HepG2 (cell line): ENCODE data around the gene CUTC. TPM values are rescaled to one million over a fixed set of nuclear protein-coding genes. Genes with fewer than 3 reads are reported as not detected.

Experiments
- BCL6 ChIP-seq: IDR thresholded peaks from 2 replicates; pipeline ENCODE4 v1.6.1; 2016; ENCODE audit warnings: missing genetic modification reagents, missing compliant biosample characterization
- HNRNPUL1 ChIP-seq: fragments of 200-400 bp; formaldehyde crosslinking; IDR thresholded peaks from 2 replicates; pipeline ENCODE4 v1.6.1; 2017; ENCODE audit warnings: low read depth, mild to moderate bottlenecking, low read length, moderate library complexity
- NR2F2 ChIP-seq: IDR thresholded peaks from 2 replicates; pipeline ENCODE4 v1.6.1; 2012; ENCODE audit warnings: low read depth, inconsistent platforms, borderline replicate concordance
- POLR2AphosphoS5 ChIP-seq: IDR thresholded peaks from 2 replicates; pipeline ENCODE4 v1.6.1; 2012; ENCODE audit warnings: low read depth, low read length
- PRPF4 ChIP-seq: fragments of 200-400 bp; formaldehyde crosslinking; IDR thresholded peaks from 2 replicates; pipeline ENCODE4 v1.6.1; 2016; ENCODE audit warnings: low read length, low read depth; ENCODE audit not compliant: poor library complexity, severe bottlenecking
- RFX3 ChIP-seq: IDR thresholded peaks from 2 replicates; pipeline ENCODE4 v1.6.1; 2016; ENCODE audit warnings: missing biosample characterization, missing genetic modification reagents
- TCF12 ChIP-seq, 2 experiments: fragments of 450-650 bp in 1 of 2; sonication (generic) in 1 of 2; formaldehyde crosslinking in 1 of 2; IDR thresholded peaks; 2 replicates each; pipeline versions ENCODE4 v1.6.1 to v1.8.0; 2017 to 2022; ENCODE audit warnings: antibody characterized with exemption in 1 of 2, mild to moderate bottlenecking in 1 of 2, missing genetic modification reagents in 1 of 2, moderate library complexity in 1 of 2
- ZBTB1 ChIP-seq: sonication (generic); formaldehyde crosslinking; IDR thresholded peaks from 2 replicates; pipeline ENCODE4 v1.4.0; 2020; ENCODE audit warnings: missing genetic modification reagents, borderline replicate concordance
- ZNF143 ChIP-seq: sonication (generic); formaldehyde crosslinking; IDR thresholded peaks from 2 replicates; pipeline ENCODE4 v1.4.0; 2020; ENCODE audit warnings: missing genetic modification reagents
- ZNF512B ChIP-seq: sonication (generic); formaldehyde crosslinking; IDR thresholded peaks from 2 replicates; pipeline ENCODE4 v1.5.1; 2020; ENCODE audit warnings: missing genetic modification reagents, mild to moderate bottlenecking, borderline replicate concordance
- ZNF550 ChIP-seq: sonication (generic); formaldehyde crosslinking; IDR thresholded peaks from 2 replicates; pipeline ENCODE4 v1.4.0; 2020; ENCODE audit warnings: mild to moderate bottlenecking, missing genetic modification reagents, borderline replicate concordance
- ZNF644 ChIP-seq: IDR thresholded peaks from 2 replicates; pipeline ENCODE4 v1.6.1; 2016; ENCODE audit warnings: low read depth
- polyA plus RNA-seq, 8 experiments: library from polyadenylated mRNA; depleted of rRNA in 3 of 8; stranded (reverse) in 7 of 8; unstranded in 1 of 8; fragments of >200 nt; fragmentation: Illumina TruSeq in 4 of 8; extraction: Trizol in 4 of 8; gene quantifications; 2 replicates each; pipeline versions ENCODE4 v1.2.1 to v1.2.3, GENCODE V29; 2011 to 2016; ENCODE audit warnings: low read depth in 4 of 8, missing spikeins in 1 of 8, mixed read lengths in 1 of 8; ENCODE audit not compliant: insufficient read depth in 1 of 8
- total RNA-seq, 5 experiments: library from RNA; depleted of rRNA; stranded (reverse); fragments of >200 nt; fragmentation: Illumina TruSeq; extraction: Trizol; gene quantifications; 2 replicates each; pipeline ENCODE4 v1.2.3, GENCODE V29; 2016; ENCODE audit warnings: low read depth in 1 of 5
- TF ChIP-seq, protein P1 (sequence below), 2 experiments: sonication (generic) in 1 of 2; formaldehyde crosslinking in 1 of 2; IDR thresholded peaks; 2 replicates each; pipeline versions ENCODE4 v1.4.0 to v1.6.1; 2018 to 2020; ENCODE audit warnings: missing genetic modification reagents in 2 of 2, borderline replicate concordance in 1 of 2, low read depth in 1 of 2, mild to moderate bottlenecking in 1 of 2, missing biosample characterization in 1 of 2
- TF ChIP-seq, protein P2 (sequence below): sonication (generic); formaldehyde crosslinking; IDR thresholded peaks from 2 replicates; pipeline ENCODE4 v1.4.0; 2020; ENCODE audit warnings: missing genetic modification reagents
- TF ChIP-seq, protein P3 (sequence below): sonication (generic); formaldehyde crosslinking; IDR thresholded peaks from 2 replicates; pipeline ENCODE4 v1.5.0; 2020; ENCODE audit warnings: missing genetic modification reagents
- TF ChIP-seq, protein P4 (sequence below): sonication (generic); formaldehyde crosslinking; conservative IDR thresholded peaks from 2 replicates; pipeline ENCODE4 v1.8.0; 2022; ENCODE audit warnings: missing genetic modification reagents

Gene CUTC
- total and polyA plus RNA-seq, 2 of the 13 experiments (the other 11 are each of a cell fraction or from before 2014, with no cell fraction given), result 22.3 to 25.8 TPM

- TF ChIP-seq, protein P1, sequence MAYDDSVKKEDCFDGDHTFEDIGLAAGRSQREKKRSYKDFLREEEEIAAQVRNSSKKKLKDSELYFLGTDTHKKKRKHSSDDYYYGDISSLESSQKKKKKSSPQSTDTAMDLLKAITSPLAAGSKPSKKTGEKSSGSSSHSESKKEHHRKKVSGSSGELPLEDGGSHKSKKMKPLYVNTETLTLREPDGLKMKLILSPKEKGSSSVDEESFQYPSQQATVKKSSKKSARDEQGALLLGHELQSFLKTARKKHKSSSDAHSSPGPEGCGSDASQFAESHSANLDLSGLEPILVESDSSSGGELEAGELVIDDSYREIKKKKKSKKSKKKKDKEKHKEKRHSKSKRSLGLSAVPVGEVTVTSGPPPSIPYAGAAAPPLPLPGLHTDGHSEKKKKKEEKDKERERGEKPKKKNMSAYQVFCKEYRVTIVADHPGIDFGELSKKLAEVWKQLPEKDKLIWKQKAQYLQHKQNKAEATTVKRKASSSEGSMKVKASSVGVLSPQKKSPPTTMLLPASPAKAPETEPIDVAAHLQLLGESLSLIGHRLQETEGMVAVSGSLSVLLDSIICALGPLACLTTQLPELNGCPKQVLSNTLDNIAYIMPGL (CRISPR knock-in tag; IDR thresholded peaks at IDR 0.05; ENCODE audit: borderline replicate concordance in 1 of 2, low read depth in 1 of 2), result peak in 1 of 2 experiments; percentile 14; a peak in 2 of 4 replicates
- TF ChIP-seq TCF12 (IDR thresholded peaks at IDR 0.05) (no peak), TCF12 (CRISPR knock-in tag; IDR thresholded peaks at IDR 0.05) (no peak), BCL6 (CRISPR knock-in tag) (peak; percentile 73), ZNF512B (no peak), POLR2AphosphoS5 (peak; percentile 96), PRPF4 (no peak), HNRNPUL1 (no peak), ZNF644 (CRISPR knock-in tag) (peak; percentile 92), ZNF550 (CRISPR knock-in tag) (no peak), ZNF143 (no peak), RFX3 (CRISPR knock-in tag) (peak; percentile 15; the same call in 1 of the 2 replicates), ZBTB1 (CRISPR knock-in tag) (no peak), NR2F2 (peak; percentile 50; the same call in 1 of the 2 replicates)
- TF ChIP-seq, protein P2, sequence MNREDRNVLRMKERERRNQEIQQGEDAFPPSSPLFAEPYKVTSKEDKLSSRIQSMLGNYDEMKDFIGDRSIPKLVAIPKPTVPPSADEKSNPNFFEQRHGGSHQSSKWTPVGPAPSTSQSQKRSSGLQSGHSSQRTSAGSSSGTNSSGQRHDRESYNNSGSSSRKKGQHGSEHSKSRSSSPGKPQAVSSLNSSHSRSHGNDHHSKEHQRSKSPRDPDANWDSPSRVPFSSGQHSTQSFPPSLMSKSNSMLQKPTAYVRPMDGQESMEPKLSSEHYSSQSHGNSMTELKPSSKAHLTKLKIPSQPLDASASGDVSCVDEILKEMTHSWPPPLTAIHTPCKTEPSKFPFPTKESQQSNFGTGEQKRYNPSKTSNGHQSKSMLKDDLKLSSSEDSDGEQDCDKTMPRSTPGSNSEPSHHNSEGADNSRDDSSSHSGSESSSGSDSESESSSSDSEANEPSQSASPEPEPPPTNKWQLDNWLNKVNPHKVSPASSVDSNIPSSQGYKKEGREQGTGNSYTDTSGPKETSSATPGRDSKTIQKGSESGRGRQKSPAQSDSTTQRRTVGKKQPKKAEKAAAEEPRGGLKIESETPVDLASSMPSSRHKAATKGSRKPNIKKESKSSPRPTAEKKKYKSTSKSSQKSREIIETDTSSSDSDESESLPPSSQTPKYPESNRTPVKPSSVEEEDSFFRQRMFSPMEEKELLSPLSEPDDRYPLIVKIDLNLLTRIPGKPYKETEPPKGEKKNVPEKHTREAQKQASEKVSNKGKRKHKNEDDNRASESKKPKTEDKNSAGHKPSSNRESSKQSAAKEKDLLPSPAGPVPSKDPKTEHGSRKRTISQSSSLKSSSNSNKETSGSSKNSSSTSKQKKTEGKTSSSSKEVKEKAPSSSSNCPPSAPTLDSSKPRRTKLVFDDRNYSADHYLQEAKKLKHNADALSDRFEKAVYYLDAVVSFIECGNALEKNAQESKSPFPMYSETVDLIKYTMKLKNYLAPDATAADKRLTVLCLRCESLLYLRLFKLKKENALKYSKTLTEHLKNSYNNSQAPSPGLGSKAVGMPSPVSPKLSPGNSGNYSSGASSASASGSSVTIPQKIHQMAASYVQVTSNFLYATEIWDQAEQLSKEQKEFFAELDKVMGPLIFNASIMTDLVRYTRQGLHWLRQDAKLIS (CRISPR knock-in tag), result peak; percentile 98
- TF ChIP-seq, protein P3, sequence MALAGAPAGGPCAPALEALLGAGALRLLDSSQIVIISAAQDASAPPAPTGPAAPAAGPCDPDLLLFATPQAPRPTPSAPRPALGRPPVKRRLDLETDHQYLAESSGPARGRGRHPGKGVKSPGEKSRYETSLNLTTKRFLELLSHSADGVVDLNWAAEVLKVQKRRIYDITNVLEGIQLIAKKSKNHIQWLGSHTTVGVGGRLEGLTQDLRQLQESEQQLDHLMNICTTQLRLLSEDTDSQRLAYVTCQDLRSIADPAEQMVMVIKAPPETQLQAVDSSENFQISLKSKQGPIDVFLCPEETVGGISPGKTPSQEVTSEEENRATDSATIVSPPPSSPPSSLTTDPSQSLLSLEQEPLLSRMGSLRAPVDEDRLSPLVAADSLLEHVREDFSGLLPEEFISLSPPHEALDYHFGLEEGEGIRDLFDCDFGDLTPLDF (CRISPR knock-in tag), result no peak
- TF ChIP-seq, protein P4, sequence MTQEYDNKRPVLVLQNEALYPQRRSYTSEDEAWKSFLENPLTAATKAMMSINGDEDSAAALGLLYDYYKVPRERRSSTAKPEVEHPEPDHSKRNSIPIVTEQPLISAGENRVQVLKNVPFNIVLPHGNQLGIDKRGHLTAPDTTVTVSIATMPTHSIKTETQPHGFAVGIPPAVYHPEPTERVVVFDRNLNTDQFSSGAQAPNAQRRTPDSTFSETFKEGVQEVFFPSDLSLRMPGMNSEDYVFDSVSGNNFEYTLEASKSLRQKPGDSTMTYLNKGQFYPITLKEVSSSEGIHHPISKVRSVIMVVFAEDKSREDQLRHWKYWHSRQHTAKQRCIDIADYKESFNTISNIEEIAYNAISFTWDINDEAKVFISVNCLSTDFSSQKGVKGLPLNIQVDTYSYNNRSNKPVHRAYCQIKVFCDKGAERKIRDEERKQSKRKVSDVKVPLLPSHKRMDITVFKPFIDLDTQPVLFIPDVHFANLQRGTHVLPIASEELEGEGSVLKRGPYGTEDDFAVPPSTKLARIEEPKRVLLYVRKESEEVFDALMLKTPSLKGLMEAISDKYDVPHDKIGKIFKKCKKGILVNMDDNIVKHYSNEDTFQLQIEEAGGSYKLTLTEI (CRISPR knock-in tag), result no peak
These were observed 50.6 kb downstream of the CUTC start, which contains the start of gene ABCC2 (continued) for GRCh38 chr10:99782447-99783286.
